NAMALWA (cell line): ENCODE data around the gene CBX8.

ENCODE experiments used
- DNase-seq: peaks from one replicate; pipeline ENCODE4 v3.0.0-alpha.2; 2015; ENCODE audit warnings: low spot score

CBX8 gene

DNA sequence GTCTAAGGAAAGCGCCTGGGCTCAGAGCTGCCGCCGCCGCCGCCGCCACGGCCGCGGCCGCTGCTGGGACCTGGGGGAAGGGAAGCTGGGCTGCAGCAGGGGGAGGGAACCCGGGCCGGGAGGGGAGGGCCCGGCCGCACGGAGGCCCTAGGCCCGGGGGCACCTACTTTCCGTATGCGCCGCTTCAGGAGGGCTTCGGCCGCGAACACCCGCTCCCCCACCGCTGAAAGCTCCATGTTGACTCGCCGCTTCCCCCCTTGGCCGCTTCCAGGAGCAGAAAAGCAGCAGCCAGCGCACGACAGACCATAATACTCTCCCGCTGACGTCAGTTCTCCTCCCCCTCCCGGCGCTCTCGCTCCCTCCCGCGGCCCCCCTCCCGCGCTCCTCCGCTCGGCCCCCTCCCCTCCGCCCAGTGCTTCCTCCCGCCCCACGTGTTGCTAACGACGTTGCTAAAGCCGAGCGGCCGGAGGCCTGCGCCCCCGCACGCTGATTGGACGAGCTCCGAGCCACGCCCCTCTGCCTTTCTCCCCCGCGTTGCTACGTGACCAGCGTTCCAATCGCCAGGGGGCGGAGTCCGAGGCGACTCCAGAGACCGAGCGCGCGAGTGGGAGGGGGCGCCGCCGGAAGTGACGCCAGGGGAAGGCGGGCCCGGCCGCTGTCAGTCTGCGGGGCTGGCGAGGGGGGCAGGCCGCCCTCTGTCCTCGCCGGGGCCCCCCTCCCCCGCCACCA, at the start of gene CBX8:
Gene CBX8 (minus strand): TSS at position 315 of the 729 bp plus-strand sequence. CDS start 79 bp downstream, at position 236.
- DNase-seq = peak; percentile 99

DNA sequence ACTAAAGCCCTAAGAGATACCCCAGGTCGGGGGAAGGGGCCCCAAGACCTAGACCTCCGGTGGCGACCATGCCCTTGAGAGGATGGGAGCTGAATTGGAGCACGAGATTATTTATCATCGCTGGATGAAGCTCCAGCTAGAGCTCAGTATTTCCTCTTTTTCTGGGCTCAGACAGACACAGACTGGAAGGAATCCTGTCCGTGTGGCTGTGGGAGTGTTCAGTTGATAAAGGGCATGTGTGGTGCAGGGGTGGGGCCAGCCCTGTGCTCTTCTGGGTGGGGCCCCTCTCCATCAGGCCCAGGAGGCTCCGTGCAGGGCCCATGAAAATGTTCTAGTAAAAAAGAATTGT, 48.7 kb upstream of the CBX8 start:
- DNase-seq = no peak

DNA sequence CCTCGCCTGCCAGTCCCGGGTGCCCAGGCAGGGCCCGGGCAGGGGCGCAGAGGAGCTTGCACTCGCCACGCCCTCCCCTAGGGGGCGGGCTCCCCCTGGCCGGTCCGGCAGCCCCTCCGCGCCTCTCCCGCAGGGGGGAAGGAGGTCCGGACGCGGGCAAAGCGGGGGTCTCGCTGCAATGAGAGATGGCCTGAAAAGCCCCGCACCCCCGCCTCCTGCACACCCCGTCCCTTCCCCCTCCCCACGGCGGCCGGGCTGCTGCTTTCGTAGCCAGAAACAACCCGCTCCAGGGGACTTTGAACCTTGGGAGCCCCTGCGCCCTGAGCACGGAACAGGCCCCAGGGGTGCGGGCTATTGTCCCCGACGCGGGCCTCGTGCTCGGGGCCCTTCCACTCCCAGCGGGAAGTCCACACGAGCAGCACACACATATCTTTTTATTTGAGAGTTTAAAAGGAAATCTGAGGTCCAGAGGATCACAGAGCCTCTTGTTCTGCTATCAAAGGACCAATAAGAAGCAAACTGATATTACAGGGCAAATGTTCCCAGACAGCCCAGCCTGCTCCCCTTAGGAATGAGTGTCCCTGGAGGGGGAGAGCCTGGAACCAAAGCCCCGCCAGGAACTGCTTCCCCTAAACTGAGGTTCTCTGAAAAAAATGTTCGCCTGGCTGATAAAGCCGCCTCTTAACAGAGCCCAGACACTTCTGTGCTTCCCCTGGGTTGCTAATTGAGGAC, 48.2 kb upstream of the CBX8 start:
- DNase-seq = peak; percentile 62

DNA sequence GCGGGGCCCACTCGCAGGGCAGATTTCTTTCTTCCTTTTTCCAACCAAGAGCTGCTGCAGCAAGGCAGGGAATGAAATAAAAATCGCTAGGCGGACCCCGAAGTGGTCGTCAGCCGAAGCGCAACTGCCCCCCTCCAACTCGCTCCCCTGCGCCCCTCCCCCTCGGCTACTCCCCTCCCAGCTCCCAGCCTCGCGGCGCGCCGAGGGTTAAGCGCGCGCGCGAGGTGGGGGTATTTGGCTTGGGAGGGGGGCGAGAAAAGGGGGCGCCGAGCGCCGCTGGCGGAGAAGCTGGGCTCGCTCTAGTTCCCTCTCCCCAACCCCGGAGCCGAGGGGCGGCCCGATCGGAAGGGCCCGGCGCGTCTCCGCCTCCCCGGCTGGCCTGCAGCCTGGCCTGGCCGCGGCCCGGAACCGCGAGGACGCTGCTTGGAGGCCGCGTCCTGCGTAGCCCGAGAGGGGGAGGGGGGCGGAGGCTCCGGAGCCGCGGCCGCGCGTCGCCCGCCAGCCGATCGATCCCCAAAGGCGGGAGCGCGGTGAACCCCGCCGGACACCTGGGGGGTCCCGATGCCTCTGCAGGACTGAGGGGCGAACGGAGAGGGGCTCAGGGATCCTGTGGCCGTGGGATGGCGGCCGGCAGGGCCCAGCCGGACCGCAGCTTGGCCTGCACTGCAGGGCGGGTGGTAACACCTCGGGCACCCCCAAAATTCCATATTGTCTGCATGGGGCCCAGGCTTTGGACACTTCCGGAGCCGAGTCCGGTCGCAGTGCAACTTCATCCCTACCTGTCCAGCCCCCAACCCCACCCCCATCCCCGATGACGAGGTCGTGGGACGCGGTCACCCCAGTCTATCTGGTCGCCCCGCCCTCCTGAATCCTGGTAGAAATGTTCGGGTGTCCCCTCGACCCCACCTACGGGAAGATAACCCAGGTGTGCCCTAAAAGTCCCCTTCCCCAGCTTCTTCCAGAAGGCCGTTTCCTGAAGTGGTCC, 47.2 kb upstream of the CBX8 start:
- DNase-seq = no peak

DNA sequence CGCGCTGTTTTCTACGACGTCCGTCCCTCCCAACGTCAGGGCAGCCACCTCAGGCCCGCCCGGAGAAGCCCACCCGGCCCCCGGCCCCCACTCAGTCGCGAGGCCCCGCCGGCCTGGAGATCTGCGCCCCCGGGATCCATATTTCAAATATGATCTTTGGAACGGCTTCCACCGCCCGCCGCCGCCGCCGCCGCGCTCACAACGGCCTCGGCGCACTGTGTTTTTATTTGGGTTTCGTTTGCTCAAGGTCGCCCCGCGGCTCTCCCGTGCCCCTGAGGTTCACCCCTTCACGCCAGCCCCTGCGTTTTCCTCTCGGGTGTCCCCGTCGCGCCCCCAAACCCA, 46.6 kb upstream of the CBX8 start:
- no peak for DNase-seq

DNA sequence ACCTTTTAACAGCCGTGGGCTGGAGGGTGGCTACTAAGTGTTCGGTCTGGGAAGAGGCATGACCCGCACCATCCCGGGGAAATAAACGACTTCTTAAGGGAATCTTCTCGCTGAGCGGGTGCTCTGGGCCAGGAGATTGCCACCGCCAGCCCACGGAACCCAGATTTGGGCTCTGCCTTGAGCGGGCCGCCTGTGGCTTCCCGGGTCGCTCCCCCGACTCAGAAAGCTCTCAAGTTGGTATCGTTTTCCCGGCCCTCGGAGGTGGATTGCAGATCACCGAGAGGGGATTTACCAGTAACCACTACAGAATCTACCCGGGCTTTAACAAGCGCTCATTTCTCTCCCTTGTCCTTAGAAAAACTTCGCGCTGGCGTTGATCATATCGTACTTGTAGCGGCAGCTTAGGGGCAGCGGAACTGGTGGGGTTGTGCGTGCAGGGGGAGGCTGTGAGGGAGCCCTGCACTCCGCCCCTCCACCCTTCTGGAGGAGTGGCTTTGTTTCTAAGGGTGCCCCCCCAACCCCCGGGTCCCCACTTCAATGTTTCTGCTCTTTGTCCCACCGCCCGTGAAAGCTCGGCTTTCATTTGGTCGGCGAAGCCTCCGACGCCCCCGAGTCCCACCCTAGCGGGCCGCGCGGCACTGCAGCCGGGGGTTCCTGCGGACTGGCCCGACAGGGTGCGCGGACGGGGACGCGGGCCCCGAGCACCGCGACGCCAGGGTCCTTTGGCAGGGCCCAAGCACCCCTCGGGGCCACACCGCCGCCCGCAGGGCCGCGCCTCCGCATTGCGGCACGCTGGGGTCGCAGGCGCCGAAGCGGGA, 46.0 kb upstream of the CBX8 start:
- DNase-seq = no peak

DNA sequence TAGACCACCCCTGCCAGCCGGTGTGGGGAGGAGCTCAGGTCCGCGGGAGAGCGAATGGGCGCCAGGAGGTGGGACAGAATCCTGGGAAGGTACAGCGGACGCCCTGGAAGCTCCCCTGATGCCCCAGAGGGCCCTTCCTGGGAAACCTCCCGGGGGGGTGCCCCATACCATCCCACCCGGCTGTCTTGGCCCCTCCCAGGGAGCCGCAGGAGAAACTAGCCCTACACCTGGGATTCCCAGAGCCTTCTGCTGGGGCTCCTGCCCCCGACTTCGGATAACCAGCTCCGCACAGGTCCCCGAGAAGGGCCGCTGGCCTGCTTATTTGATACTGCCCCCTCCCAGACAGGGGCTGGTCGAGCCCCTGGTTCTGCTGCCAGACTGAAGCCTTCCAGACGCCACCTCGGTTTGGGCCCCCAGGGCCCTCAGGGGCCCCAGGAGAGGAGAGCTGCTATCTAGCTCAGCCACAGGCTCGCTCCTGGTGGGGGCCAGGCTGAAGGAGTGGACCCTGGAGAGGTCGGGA, 45.3 kb upstream of the CBX8 start:
- DNase-seq = no peak

DNA sequence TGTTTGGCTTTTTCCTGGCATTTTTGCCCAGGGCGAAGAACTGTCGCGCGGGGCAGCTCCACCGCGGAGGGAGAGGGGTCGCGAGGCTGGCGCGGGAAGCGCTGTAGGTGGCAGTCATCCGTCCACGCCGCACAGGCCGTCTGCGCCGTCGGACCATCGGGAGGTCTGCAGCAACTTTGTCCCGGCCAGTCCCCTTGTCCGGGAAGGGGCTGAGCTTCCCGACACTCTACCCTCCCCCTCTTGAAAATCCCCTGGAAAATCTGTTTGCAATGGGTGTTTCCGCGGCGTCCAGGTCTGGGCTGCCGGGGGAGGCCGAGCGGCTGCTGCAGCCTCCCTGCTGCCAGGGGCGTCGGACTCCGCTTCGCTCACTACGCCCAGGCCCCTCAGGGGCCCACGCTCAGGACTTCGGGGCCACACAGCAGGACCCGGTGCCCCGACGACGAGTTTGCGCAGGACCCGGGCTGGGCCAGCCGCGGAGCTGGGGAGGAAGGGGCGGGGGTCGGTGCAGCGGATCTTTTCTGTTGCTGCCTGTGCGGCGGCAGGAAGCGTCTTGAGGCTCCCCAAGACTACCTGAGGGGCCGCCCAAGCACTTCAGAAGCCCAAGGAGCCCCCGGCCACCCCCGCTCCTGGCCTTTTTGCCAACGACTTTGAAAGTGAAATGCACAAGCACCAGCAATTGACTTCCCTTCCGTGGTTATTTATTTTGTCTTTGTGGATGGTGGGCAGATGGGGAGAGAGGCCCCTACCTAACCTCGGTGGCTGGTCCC, 44.7 kb upstream of the CBX8 start:
- no peak for DNase-seq

DNA sequence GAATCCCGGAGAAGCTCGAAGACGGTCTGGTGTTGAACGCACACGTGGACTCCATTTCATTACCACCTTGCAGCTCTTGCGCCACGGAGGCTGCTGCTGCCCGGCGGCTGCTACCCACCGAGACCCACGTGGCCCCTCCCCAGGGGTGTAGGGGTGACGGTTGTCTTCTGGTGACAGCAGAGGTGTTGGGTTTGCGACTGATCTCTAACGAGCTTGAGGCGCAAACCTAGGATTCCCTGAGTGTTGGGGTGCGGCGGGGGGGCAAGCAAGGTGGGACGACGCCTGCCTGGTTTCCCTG, 44.1 kb upstream of the CBX8 start:
- DNase-seq = no peak

DNA sequence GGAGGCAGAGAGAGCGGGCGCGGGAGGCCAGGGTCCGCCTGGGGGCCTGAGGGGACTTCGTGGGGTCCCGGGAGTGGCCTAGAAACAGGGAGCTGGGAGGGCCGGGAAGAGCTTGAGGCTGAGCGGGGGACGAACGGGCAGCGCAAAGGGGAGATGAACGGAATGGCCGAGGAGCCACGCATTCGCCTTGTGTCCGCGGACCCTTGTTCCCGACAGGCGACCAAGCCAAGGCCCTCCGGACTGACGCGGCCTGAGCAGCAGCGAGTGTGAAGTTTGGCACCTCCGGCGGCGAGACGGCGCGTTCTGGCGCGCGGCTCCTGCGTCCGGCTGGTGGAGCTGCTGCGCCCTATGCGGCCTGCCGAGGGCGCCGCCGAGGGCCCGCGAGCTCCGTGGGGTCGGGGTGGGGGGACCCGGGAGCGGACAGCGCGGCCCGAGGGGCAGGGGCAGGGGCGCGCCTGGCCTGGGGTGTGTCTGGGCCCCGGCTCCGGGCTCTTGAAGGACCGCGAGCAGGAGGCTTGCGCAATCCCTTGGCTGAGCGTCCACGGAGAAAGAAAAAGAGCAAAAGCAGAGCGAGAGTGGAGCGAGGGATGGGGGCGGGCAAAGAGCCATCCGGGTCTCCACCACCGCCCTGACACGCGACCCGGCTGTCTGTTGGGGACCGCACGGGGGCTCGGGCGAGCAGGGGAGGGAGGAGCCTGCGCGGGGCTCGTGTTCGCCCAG, 43.6 kb upstream of the CBX8 start:
- DNase-seq = no peak

DNA sequence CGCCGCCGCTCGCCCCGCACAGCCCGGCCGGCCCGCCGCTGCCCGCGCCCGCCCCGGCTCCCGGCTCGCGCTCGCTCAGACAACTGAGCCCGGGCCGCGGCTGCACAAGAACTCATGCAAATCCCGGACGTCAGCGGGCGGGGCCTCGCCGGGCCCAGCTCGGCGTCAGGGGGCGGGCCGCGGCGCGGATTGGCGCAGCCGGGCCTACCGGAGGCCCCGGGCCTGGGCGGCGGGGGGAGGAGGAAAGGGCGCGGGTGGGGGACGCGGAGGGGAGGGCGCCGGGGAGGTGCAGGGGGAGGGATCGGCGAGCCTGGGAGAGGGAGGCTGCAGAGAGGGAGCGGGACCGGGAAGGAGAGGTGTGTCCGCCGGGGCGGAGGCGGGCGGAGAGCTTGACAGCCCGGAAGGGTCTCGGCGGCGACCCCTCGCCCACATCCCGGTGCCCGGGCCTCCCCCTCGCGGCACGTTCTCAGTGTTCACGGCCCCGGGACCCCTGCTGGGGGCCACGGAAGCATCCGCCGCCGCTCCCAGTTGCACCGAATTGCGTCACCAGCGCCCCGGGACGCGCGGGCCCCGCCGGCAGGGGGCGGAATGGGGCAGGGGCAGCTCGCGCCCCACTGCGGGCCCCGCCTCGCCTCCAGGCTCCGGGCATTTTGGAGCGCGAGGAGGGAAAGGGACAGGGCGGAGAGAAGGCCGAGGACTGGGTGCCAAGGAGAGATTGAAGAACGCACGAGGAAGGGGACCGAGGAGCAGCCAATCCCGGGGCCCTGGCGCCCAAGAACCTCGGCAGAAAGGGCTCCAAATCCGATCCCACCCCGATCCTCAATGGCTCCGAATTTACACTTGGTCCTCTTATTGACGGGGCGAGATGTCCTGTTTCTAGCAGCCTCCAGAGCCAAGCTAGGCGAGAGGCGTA, 42.7 kb upstream of the CBX8 start, which contains the start of gene CBX4:
Gene CBX4 (minus strand): TSS at position 85 of the 913 bp plus-strand sequence. CDS start 189 bp downstream, outside the sequence.
- DNase-seq = peak; percentile 94

DNA sequence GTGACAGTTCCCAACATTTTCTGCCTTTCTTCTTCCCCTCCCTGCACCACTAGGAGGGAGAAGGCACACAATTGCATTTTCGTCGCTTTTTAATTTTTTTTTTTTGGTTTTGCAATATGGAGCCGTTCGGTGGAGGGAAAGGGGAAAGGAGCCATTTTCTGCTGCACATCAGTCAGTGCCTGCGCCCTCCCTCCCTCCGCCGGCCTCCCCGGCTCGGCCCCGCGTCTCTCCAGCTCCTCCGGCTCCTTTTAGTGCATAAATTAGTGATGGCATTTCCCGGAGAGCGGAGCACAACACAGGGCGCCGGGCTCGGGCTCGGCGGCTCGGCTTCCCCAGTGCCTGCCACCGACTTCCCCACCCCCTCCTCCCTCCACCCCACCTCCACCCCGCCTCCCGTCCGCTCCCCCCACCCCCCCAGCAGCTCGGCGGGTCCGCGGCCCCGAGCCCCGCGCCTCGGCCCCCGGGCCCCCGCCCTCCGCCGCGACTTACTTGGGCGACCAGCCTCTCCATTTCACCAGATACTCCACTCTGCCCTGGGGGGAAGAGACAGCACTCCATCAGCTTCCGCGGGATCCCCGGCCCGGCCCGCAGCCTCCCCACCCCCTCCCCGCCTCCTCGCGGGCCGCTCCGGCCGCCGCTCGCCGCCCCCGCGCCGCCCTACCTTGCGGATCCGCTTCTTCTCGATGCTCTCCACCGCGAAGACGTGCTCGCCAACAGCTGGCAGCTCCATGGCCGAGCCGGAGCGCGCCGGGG, 41.8 kb upstream of the CBX8 start:
- DNase-seq = peak; percentile 81

DNA sequence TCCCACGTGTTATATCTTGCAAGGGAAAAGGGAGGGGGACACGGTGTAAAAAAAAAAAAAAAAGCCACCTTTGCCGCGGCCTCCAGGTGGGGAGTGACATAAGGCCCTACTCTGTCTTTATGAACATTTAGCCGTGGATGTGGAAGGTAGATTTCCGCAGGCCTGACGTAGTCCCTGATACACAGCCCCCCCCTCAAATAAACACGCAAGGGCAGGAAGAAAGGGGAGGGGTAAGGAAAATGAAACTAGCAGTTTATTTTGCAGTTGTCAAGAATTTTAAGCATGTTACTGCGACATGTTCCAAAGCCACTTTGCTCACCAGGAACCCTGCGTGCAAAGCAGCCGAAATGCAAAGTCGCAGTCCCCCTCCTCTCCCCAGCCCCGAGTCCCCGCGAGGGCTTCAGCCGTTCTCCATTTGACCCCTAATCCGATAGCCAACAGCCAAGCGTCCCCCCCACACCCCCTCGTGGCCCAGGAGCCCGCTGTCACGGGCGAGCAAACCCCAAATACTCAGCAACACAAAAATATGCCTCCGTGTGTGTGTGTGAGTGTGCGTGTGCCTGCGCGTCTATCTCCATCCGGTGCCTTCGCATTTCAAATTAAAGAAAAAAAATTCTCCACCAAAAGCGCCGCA, 41.1 kb upstream of the CBX8 start:
- peak; percentile 55 for DNase-seq

DNA sequence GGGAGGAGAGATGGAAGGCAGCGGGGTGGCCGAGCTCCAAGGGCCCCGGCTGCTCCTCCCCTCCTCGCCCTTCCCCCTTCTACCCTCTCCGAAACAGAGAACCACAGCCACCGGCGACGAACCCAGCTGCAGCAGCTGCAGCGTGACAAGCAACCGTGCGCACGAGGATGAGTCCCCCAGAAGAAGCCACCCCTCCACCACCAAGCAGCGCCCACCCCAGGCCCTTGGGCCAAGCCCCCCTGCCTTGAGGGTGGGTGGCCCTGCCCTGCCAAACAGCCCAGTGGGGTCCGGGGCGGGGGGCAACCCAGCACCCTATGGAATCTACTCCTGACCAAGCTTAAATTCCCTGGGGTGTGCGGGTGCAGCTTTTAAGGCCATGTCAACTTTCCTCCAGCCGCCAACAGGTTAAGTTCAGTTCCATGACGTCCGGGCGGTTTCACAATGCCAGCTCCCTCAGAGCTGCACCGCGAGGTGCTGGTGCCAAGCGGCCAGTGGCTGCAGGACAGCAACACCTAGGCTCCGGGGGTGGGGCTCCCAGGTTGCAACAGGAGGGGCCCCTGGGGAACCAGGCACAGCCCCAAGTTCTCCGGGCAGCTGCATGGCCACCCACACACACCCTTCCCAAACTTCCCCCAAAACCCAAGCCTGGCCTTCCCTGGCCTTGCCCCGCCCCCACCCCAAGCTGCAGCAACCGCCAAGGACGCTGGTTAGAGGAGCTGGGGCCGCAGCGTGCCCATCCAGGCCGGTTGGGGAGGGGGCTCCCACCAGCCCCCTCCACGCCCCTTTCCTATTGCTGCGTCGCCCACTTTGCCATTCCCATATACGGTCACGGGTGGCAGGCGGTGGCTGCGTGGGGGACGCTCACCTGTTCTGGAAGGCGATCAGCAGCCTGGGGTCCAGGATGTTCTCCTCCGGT, 40.4 kb upstream of the CBX8 start:
- peak; percentile 95 for DNase-seq

DNA sequence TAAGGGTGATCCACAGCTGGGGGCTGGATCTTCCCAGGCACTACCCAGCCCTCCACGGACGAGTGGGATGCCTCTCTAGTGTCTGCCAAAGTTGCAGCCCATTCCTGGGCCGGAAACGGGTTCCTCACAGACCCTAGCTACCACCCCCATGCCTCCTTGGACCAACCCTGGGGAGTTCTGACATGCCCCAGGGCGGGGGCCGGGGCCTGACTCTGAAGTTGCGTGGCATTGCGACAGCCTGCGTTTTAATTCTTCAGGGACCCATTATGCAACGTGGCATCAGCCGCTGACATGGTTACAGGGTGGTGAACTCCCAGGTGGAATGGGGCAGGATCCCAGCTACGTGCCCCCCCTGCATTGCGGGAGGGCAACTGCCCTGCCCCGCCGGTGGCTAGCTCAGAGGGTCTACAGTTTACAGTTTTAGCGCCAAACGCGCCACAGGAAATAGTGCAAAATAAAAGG, 39.7 kb upstream of the CBX8 start:
- no peak for DNase-seq

DNA sequence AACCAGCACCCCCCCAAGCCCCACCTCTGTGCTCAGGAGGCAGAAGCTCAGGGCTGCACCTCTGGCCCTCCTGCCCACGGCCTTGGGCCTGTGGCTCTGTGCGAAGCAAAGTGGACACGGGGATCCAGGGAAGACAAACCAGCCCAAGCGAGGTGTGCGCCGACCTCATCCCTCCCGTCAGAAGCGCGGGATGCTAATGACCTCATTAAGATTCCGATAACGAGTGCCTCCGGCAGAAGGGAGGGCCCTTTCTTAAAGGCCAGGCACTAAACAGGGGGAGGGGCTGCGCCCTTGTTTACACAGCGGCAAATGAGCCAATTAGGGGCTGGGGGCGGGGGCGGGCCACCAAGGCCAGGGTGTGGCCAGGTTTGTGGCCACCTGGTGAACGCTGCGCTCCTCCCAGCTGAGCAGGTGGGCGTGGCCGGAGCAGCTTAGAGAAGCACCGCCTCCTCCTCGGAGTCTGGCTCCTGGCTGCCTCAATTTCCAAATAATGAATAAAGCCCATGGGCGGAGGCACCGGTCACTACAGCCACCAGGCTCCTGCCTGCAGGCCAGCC, 39.2 kb upstream of the CBX8 start:
- DNase-seq = no peak
